Hepatocyte (in vitro differentiated cells): Measurements from ENCODE around the gene APOA4.

Source experiments
- CTCF ChIP-seq: fragments of 200-600 bp; sonication (generic); IDR thresholded peaks from 2 replicates; pipeline ENCODE4 v1.5.1; 2016; ENCODE audit warnings: antibody characterized with exemption, mild to moderate bottlenecking; ENCODE audit not compliant: poor library complexity
- EZH2 ChIP-seq: fragments of 200-600 bp; sonication (generic); IDR thresholded peaks from 2 replicates; pipeline ENCODE4 v1.6.1; 2016; ENCODE audit warnings: antibody characterized with exemption, mild to moderate bottlenecking, borderline replicate concordance
- EZH2phosphoT487 ChIP-seq: fragments of 200-600 bp; sonication (generic); IDR thresholded peaks from one replicate; pipeline ENCODE4 v1.6.1; 2018; ENCODE audit warnings: antibody characterized with exemption, mild to moderate bottlenecking, low read depth, moderate library complexity; ENCODE audit not compliant: unreplicated experiment, severe bottlenecking

- TF ChIP-seq CTCF: no peak
- TF ChIP-seq EZH2: no peak
- no peak for TF ChIP-seq EZH2phosphoT487
These were observed 19.8 kb upstream of the APOA4 start for GRCh38 chr11:116842909-116843308.
